HG02973 (cell line): Measurements from ENCODE around the gene ANKRD33.

Experiments used
- ATAC-seq: cut with Tn5 transposase; IDR thresholded peaks from one replicate; pipeline ENCODE4 v1.9.1; 2021; ENCODE audit warnings: moderate library complexity; ENCODE audit not compliant: unreplicated experiment

The ANKRD33 gene

DNA sequence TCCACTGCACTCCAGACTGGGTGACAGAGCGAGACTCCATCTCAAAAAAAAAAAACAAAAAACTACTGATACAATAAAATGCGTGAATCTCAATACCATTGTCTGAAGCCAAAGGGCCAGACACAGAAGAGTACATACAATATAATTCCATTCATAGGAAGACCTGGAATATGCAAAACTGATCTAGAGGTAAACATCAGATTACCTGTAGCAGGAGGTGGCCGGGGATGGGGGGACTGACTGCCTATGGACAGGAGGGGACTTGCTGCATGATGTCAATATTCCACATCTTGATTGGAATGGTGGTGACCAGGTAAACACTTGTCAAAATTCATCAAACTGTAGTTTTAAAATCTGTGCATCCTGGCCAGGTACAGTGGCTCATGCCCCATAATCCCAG lies 26.9 kb upstream of the ANKRD33 start:
- no peak for ATAC-seq

DNA sequence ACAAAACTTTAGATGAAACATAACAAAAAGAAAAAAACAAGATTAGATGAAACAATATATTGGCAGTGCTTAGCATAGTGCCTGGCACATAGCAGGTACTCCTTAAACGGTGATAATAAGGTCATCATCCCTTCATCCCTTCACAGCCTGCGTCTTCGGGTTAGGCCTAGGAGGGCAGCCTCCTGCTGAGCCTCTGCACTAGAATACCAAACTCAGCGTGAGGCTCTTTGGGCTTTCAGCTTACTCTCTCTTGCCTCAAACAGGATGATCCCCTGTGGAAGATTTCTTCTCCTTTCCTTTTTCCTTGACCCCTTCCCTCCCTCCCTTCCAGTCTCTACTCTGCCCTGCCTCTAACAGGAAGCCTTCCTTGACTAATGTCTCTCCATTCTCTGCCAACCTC lies 25.0 kb upstream of the ANKRD33 start:
- no peak for ATAC-seq

DNA sequence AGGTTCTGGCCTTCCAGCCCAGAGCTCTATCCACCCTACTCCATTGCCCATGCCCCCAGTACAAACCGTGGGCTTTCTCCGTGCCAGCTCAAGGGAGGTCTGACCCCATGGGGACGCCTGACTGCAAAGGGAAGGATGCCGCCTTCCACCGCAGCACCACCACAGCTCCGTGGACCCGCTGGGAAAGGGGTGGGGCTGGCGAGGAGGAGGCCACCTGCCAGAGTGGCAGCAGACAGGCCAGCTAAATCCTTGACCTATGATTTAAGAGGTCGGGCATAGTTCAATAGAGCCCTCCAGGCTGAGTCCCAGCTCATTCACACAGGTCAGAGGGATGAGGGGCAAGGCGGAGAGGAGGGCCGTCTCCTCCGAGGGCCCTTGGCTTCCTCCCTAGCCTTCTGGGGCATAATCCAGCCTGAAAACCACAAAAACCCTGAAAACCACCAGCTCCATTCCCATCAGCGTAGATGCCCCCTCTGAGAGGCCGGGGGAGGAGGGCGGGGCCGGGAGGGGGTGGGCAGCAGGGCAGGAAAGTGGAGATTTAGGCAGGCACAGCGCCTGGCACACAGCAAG lies 24.5 kb upstream of the ANKRD33 start:
- ATAC-seq = no peak

DNA sequence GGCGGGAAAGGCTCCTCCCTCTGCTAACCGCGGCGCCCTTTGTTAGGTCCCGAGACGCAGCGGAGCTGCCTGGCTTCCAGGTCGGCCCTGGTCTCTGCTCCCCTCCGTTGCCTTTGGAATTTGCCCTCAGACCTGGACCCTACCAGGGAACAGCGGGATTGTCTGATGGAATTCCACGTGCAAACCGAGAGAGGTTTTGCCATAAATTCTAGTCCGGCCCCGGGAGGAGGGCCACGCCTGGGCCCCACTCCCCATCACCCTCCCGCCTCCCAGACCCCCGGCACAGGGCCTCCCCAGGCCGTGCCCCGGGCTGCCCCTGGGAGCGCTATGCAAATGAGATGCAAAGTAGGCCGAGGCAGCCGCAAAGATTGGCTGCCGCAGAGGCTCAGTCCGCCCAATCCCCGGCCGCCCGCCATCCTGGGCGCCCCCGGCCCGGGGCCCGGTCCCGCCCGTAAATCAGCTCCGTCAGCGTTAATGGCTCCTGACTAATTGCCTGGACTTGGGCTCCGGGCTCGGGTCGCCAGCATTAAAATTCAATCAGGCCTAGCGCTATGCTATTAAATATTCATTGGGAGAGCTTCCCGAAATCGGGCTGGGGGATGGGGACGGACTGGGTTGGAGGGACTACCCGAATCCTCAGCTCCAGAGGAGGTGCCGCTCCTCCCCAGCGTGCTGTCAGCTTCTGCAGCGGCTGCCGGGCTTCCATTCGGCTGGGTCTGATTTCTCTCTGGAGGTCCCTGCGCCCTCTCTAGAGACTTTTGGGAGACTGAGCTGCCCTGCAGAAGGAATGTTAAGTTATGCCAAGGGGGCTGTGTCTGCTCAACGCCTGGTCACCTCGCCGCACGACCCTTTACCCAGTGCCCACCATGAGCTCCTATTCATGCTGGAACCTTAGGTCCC lies 23.7 kb upstream of the ANKRD33 start:
- ATAC-seq = no peak

DNA sequence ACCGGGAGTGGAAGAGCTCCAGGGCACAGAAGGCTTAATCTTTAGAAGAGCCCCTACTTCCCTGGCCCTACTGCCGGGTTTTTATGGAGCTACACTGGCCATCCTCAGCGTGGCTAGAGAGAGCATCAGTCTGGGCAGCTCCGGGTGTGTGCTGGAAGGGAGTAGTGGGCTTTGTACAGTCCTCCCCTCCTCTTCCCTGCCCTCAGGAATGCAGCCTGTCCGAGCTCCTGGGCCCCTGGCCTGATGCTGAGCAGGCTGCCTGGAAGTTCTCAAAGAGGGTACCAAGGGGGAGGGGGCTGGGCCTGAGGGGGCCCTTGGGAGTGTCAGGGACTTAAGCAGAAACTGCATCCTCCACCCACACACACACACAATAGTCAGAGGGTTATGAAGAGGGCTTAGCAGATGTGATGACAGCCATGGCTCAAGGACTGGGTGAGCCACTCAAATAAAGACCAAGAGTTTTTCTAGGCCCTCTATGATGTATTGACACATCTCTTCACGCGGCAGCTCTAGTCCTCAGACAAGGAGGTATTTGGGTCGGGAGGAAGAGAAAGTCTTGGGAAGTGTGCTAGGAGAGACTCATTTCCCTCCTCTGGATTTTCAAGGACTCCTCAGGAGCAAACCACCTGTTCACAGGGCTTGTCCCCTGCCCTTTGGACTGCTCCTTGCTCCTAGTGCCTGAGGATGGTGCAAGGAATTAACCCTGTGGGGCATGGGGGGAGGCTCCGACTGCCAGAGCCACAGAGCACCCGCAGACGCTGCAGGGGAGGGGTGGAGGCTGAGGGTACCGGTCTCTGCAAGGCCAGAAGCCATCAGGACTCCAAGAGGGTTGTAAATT lies 22.9 kb upstream of the ANKRD33 start:
- no peak for ATAC-seq

DNA sequence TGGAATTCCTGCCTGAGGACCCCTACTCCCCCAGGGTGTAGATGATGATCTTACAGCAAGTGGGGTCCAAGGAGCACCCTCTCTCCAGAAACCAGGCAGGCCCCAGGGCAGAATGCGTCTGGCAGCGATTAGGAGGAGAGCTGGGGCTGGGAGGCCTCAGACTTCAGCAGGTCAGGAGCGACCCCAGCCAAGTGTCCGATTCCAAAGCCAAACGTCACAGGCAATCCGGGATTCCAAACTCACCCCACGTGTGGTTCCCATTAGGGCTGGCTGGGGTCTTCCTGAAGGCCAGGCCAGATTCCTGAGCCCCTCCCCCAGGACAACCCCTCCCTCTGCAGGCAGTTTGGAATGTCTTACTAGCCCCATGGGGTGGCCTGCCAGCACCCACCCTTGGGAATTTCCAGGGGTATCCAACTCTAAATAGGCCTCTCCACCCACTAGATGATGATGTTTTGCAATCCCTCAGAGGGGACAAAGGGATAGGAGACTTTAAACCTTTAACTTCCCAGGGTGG lies 22.1 kb upstream of the ANKRD33 start:
- ATAC-seq = no peak

DNA sequence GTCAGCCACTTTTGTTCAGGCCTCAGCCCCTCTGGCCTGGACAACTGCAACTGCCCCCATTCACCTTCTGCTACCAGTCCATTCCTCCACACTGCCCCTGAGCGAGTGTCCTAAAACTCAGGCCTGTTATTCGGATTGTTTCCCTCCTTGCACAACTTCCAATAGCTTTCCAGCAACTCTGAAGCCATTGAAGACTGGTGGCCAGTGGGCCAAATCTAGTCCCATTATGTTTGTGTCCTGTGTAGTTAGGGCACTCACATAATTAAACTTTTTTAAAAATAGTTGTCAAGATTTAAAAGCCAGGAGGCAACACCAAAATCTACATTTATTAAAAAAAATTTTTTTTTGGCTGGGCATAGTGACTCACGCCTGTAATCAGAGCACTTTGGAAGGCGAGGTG lies 21.6 kb upstream of the ANKRD33 start:
- ATAC-seq = no peak

DNA sequence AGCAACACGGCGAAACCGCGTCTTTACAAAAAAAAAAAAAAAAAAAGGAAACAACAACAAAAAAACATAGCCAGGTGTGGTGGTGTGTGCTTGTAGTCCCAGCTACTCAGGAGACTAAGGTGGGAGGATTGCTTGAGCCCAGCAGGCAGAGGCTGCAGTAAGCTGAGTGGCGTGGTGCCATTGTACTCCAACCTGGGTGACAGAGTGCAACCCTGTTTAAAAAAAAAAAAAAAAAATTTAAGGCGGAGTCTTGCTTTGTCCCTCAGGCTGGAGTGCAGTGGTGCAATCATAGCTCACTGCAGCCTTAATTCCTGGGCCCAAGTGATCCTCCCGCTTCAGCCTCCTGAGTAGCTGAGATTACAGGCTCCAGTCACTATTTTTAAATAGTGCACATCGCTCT lies 21.1 kb upstream of the ANKRD33 start:
- ATAC-seq = no peak

DNA sequence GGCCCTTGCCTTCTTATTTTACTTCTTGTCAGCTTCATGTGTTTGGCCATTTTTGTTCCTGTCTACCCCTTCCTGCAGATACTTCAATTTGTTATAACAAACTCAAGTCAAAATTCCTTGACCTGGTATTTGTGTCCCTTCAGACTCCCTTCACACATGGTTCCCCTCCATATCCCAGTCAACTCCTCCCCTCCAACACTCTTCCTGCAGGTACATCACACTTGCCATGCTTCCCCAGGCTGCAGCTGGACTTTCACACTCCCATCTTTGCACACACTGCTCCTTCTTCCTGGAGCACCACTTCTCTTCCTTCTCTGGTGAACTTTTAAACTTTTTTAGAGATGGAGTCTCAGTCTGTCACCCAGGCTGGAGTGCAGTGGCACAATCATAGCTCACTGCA lies 20.5 kb upstream of the ANKRD33 start:
- ATAC-seq = no peak

DNA sequence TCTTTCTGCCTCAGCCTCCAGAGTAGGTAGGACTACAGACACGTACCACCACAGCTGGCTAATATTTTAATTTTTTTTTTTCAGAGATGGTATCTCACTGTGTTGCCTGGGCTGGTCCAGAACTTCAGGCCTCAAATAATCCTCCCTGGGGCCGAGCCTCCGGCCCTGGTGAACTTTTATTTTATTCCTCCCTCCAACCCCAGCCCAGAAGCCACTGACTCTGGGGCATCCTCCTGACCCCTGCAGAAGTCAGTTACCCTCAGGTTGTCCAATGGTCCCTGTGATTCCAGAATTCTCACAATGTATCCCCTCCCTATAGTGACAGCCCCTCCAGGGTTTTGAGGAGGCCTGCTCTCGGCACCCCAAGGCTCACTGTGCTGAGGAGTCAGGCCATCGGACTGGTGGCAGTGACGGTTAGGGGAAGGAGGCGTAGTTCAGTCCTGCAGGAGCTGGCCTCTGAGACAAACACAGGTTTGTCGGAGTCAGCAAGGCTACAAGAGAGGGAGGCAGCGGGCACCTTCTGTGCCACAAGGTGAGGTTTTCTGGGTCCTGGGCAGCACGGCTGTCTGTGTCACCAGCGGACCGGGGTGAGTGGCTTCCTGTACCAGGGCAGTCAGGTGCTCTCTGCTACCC lies 20.0 kb upstream of the ANKRD33 start:
- ATAC-seq = no peak

DNA sequence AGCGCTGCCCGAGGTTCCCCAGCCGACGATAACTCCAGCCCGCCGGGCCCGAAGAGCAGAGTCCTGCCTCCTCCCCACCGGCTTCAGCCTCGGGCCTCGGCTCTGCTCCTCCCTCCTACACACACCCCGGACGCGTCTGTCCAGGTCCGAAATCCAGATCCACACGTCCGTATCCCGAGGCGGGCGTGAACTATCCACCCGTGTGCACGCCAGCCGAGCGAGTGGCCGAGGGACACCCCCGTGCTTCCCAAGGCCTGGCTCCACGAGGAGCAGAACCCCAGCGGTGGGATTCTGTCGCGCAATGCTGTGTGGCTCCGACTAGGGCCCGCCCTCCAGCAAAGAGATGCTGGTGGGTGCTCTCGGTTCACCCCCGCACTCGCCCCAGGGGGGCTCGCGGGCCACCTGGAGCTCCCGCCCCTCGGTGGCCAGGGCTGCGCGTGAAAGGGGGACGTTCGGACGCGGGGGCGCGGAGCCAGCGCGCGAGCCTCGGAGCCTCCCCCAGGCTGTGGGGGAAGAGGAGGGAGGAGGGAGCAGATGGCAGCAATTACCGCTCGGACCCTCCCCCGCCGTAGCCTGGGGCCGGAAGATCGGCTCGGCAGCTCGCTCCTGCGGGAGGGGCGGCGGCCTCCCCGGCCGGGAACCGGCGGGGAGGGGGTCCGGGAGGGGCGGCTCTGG lies 18.9 kb upstream of the ANKRD33 start:
- ATAC-seq = no peak

DNA sequence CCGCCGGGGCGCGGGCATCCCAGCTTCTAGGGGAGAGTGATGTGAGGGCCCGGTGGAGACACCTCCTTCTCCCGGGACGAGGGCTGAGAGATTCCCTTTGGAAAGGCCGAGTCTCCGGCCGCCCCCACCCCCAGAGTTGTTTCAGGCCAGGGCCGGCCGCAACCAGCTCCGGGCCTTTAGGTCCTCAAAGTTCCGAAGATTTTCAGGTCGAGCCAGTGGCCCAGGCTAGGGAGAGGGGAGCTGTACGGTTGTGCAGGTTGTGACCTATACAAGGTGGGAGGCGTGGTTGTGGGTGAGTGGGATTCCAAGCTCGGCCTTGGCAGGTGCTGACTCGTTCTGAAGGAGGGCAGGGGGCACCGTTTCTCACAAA lies 18.4 kb upstream of the ANKRD33 start:
- no peak for ATAC-seq

DNA sequence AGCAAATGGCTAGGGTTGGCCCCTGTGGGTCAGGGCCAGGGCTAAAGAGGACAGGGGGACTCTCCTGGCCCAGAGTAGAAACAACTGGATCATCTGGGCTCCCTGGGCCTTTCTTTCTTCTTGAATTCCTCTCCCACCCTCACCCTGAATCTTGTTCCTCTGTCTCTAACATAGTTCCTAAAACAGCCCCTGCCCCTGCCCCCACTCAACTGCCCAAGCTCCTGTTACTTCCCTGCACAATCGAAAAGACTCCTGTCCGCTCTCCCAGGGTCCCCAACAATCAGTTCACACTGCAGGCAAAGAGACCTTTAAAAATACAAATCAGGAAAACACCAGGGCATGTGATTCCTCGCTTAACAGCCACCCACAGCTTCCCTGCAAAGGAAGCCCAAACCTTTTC lies 18.0 kb upstream of the ANKRD33 start:
- ATAC-seq = no peak

DNA sequence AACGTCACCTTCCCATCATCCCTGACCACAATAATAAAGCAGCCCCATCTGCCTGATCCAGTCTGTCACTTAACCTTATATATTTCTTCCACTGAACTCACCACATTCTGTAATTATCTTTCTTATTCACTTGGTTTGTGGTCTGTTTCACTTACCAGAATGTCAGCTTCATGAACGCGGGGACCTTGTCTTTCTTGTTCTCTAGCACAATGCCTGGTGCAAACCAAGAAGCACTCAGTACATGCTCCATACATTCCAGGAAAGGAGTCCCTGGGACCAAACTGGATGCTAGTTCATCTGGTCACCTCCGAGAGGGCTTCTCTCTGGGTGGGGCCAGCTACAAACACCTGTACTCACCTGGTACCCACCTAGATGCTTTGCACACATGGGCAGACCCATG lies 17.4 kb upstream of the ANKRD33 start:
- no peak for ATAC-seq

DNA sequence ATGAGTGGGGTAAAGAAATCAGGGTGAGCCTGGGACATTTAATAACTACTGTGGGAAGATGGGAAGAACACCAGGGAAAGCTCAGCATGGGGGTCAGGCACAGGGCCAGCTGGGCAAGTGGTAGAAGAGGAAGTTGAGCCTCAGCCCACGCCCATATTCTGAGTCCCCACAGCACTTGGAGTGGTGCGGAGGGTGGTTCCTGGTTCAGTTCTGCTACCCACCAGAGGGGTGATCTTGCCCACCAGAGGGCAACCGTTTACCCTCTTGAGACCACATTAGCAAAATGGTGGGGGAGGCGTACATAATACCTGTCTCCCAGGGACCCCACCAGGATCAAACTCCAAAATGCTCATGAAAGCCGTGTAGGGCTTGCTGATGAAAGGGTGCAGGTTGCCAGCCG lies 16.8 kb upstream of the ANKRD33 start:
- no peak for ATAC-seq

DNA sequence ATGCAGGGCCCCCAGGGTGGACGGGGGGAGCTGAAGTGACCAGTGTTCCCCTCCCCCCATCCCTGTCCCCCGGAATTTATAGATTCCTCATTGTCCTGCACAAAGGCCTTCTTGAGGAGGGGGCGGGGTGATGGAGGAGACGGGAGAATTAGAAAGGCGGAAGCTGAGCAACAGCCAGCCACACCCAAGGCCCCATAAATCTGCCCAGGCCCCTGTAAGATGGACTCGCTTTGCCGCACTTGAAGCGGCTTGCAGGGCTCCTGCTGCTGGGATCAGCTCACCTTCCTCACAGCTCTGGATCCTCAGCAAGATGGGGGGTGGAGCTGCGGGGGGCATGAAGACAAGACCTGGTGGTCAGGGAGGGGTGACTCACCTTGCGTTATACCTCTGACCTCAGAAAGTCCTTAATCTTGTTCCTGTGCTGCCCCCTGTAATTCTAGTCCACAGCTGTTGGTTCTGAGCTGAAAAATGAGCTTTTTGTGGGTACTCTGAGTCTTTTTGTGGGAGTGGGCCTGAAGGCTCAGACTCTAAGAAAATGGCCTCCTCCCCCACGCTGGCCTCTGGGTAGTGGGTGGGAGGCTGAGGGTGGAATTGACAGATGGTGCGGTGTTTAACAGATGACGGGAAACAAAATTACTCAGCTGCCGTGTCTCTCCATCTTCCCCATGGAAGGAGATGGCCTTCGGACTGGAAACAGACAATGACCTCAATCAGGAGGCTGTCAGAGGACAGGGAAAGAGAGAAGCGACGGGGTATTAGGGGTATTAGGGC lies 15.8 kb upstream of the ANKRD33 start:
- ATAC-seq = no peak

DNA sequence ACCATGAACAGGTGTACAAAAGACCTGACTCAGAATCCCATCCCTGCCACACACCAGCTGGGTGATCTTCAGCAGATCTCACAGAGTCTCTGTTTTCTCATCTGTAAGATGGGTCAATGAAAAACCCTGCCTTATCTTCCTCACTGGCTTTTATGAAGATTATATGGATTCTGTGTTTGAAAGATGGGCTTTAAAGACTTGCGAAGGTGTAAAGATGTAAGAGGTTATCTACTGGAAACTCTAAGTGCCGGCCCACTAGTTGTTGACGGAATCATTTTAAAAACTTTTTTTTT lies 15.3 kb upstream of the ANKRD33 start:
- no peak for ATAC-seq

DNA sequence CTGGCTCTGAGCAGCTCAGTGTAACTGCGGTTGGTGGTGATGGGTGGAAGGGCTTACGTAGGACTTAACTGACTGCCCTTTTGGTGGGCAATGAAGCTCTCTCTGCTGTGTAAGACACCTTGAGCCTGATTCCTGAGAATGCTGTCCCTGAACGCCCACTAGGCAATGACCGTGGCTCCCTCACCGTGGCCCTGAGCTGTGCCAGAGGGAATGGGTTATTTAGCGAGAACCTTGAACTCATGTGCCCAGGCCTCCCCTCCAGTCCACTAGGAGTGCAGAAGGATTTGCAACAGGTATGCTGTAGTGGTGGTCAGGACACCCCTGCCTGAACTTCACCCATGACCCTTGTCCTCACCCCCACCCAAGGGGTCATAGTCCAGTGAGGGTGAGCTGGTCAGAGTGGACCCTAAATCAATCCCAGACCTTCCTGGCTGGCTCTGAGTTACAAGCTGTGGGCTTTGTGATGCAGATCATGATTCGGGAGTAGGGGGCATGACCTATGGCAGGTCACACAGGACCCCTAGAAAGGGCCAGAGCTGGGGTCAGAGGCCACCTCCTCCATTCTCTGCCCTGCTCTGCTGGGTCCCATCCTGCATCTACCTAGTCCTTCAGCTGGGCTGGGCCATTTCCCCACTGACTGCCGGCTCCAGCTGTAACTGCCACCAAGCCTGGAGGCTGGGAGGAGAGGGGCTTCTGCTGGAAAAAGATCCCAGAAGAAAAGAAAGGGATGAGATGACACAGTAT lies 14.5 kb upstream of the ANKRD33 start:
- no peak for ATAC-seq

DNA sequence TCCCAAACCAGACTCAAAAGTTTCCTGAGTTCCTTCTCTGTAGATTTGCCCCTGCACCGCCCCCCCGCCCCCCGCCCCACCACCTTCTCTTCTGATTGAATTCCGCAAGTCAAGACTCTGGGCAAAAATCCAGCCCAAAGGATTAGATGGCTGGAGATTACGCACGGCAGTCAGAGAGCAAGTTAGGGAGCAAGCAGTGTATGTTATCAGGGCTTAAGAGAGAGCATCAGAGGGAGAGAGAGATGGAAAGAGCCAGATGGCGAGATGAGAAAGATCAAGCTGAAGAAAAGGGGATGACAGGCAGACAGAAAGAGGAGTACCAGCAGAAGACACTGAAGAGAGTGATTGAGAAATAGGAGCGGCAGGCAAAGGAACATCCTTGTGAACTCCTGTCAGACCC lies 13.9 kb upstream of the ANKRD33 start:
- no peak for ATAC-seq
